Fibroblast of gingiva (primary cell): ENCODE data around the gene PPP2R1B.

Experiments
- DNase-seq: peaks from one replicate; pipeline ENCODE4 v3.0.0-alpha.2; 2011; ENCODE audit warnings: low read depth

PPP2R1B gene

DNA sequence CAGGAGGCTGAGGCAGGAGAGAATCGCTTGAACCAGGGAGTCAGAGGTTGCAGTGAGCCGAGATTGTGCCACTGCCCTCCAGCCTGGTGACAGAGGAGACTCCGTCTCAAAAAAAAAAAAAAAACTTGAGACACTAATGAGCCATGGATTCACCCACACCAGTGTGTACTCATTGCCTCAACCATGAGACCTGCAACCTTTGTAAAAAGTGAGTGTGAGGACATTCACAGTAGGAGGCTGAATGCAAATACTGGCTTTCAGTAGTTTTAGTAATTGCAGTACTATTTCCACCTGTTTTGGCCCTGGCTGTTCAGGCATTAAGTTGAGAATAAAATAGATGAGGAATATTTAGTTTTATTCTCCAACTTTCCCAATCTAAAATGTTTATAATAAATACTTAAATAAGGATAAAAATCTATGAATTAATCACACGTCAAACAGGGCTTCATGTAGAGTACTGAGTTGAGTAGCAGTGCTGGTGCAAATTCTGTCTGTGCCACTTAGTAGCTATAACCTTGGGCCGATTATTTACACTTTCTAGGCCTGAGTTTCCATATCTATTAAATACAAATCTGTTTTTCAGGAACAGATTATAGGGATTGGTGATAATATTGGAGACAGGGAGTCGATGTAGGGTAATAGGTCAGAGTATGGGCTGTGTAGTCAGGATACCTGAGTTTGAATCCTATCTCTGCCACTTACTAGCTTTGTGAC, 72.8 kb downstream of the PPP2R1B start:
- no peak for DNase-seq

DNA sequence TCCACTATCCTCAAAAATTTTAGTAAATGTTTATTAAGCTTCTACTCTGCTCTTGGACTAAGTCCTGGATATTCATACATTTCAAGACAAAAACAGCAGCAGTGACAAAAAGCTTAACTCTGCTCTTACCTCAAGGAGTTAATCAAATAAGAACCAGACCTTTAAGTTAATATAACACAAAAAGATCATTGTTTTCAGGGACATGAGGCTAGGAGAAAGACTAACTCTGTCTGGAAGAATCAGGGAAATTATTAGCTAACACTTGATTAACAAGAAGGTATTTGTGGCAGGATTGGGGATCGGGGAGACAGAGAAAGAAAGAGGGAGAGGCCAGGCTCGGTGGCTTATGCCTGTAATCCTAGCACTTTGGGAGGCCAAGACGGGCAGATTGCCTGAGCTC, 74.4 kb downstream of the PPP2R1B start:
- no peak for DNase-seq

DNA sequence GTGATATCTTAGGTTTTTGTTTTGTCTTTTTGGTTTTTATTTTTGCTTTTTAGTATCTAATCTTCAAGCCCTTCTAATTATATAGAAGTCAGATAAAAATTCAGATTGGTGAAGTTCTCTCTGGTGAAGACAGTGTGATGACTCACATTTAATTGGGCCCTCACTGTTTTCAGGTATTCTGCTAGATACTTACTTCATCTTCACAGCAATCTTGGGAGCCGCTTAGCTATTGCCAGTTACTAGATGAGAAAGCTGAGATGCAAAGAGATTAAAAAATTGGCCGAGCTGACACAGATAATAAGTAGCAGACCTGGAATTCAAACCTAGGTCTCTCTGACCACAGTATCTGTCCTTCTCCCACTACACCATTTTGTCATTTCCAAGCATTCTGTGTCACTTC, 75.0 kb downstream of the PPP2R1B start:
- DNase-seq: no peak

GRCh38 chr11:111688013-111688412, 78.2 kb downstream of the PPP2R1B start:
- DNase-seq: no peak

- no peak for DNase-seq
These were observed 81.9 kb downstream of the PPP2R1B start for GRCh38 chr11:111684251-111684650.

DNA sequence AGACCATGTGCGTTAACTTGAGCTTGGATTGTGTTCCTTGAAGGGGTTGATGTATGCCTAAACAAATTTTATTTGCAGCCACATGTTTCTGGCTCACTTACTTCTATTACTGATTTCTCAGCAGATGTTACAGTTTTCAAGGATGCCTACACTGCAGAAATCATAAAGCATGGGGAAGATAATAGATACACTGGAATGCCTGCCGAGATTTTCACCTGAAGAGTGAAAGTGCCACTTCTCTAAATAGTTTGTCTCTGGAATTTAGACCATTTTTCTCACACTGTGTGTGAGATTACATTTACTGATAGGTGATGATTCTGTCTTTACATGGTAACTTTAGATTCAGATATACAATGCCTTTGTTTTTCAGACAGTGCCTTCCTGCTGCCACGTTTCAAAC, 82.4 kb downstream of the PPP2R1B start:
- no peak for DNase-seq

DNA sequence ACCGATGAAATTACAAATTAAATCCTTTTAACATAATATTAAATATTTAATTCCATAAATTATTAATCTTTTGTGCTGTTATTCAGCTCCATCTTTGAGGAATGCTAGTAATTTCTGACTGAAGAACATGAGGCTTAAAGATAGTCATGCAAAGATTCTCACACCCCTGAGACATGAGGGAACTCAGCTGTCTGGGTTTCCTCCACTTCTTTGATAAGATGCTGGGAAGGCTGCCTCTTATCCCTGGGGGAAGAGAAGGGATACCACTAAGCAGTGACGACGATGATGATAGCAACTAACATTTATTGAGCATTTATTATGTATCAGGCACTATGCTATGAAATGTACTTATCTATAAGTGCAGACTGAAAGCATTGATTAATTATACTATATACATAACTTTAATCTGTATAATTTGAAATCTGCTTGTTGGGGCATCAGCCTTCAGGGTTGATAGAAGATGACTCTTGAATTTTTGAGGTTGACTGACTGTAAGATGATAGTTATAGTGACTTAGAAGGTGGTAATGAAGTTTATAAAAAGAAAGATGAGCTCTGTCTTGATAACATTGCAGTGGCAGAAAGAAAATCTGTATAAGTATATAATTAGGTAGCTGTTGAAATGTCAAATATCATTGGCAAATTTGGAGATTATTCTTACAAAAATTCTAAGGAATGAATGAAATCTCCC, 85.6 kb downstream of the PPP2R1B start:
- no peak for DNase-seq
